Adrenal gland (tissue), 12 donors: ENCODE results near the gene TBXAS1. TPM values are rescaled to one million over a fixed set of nuclear protein-coding genes. Genes with fewer than 3 reads are reported as not detected.
"Not testable (repeated sequence)": the region's sequence is repeated elsewhere in the genome, so short reads cannot be mapped to it uniquely, and the experiment has no call there.

Experiments
- DNase-seq, 7 donors: peaks; one replicate each; pipeline ENCODE4 v3.0.0-alpha.2; 2019 to 2020
- H3K27ac ChIP-seq, 5 donors: fragments of 200-600 bp; sonication (generic) in 4 of 5; 1 replicate in 3 of 5; 2 replicates in 2 of 5; pipeline versions ENCODE4 v1.5.1 to v1.8.0; 2016 to 2020; ENCODE audit warnings: mild to moderate bottlenecking in 1 of 5
- H3K27me3 ChIP-seq: fragments of 200-600 bp; 2 replicates; pipeline ENCODE4 v1.8.0; 2021
- H3K36me3 ChIP-seq, 2 donors: fragments of 200-600 bp; replicated peaks in 1 of 2; 1 replicate in 1 of 2; 2 replicates in 1 of 2; pipeline versions ENCODE4 v1.5.1 to v1.8.0; 2018 to 2022
- H3K4me1 ChIP-seq, 2 donors: fragments of 200-600 bp; replicated peaks in 1 of 2; 1 replicate in 1 of 2; 2 replicates in 1 of 2; pipeline versions ENCODE4 v1.5.1 to v1.8.0; 2018 to 2021
- H3K4me3 ChIP-seq, 4 donors: fragments of 200-600 bp; sonication (generic) in 3 of 4; one replicate each; pipeline ENCODE4 v1.5.1; 2016 to 2018
- H3K9me3 ChIP-seq, 3 donors: fragments of 200-600 bp; sonication (generic) in 1 of 3; replicated peaks in 1 of 3; 1 replicate in 2 of 3; 2 replicates in 1 of 3; pipeline versions ENCODE4 v1.5.1 to v1.8.0; 2016 to 2021
- POLR2A ChIP-seq, 2 donors: fragments of 450-650 bp; IDR thresholded peaks; one replicate each; pipeline ENCODE4 v1.6.1; 2017; ENCODE audit warnings: antibody characterized with exemption in 2 of 2, mild to moderate bottlenecking in 2 of 2, moderate library complexity in 1 of 2
- WGBS, 4 donors: extraction: QIAGEN DNeasy Blood & Tissue Kit in 2 of 4; methylation state at CpG; one replicate each; pipeline versions ENCODE4 v1.1.5 to v1.1.7; 2013 to 2017; 5-methylcytosine and 5-hydroxymethylcytosine counted together
- intact Hi-C, 2 donors: fragments of 100-400 bp; cut with DNase I; formaldehyde crosslinking; loops; one replicate each; pipeline versions ENCODE4 v1.14.1 to v1.15.0; 2022 to 2023
- polyA plus RNA-seq, 3 donors: library from polyadenylated mRNA; stranded (reverse); fragments of 200-250 nt in 2 of 3; fragments of 350-450 nt in 1 of 3; fragmentation: Illumina TruSeq in 1 of 3; extraction: RNeasy Lipid Tissue Mini Kit (QIAGEN cat#74804) in 1 of 3; gene quantifications; one replicate each; pipeline ENCODE4 v1.2.3, GENCODE V29; 2013 to 2014
- total RNA-seq, 9 donors: library from RNA; depleted of rRNA in 4 of 9; stranded (reverse); fragments of >200 nt in 4 of 9; fragments of 120-200 nt in 1 of 9; fragmentation: NEBNext Ultra II Directional in 1 of 9; extraction: Animal tissue kit (Norgen Biotek cat#: 25700) in 1 of 9; gene quantifications; one replicate each; pipeline versions ENCODE4 v1.1.0 to v1.2.4, GENCODE V29; 2013 to 2023
- TF ChIP-seq, protein P1 (sequence below), 6 experiments: fragments of 450-650 bp in 4 of 6; fragments of 200-600 bp in 2 of 6; sonication (generic) in 1 of 6; IDR thresholded peaks; 1 replicate in 5 of 6; 2 replicates in 1 of 6; pipeline versions ENCODE4 v1.5.1 to v1.8.0; 2016 to 2021; ENCODE audit warnings: antibody characterized with exemption in 6 of 6, mild to moderate bottlenecking in 2 of 6, moderate library complexity in 1 of 6
- donor health status: healthy with polysubstance abuse.
- donor health status: Bipolar disorder and iron deficiency.
- donor health status: DM: yes; HTN: yes; CAD: no.
- donor health status: DM: no; HTN: no; CAD: no.
- donor health status: DM: no; HTN: no; CAD: no.
- donor health status: DM: yes; HTN: yes; CAD: no.

The TBXAS1 gene
- total and polyA plus RNA-seq, 12 donors, result 9.0 to 87.0 (median 27.3) TPM

- no peak for DNase-seq
- Histone ChIP-seq H3K9me3 (no peaks in the 10 kb centered on the region), H3K4me1 (no peaks in the 10 kb centered on the region)
These were observed 94.0 kb downstream of the TBXAS1 start for GRCh38 chr7:139923090-139923489.

DNA sequence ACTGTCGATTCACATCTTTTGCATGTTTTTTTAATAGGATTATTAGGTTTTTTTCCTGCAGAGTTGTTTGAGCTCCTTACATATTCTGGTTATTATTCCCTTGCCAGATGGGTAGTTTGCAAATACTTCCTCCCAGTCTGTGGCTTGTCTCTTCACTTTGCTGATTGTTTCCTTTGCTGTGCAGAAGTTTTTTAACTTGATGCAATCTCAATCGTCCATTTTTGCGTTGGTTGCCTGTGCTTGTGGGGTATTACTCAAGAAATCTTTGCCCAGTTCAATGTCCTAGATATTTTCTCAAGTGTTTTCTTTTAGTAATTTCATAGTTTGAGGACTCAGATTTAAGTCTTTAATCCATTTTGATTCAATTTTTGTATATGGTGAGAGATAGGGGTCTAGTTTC is 95.4 kb downstream of the TBXAS1 start:
- Histone ChIP-seq H3K9me3 (no peaks in the 10 kb centered on the region), H3K27ac (no peak overlapping the region), H3K4me1 (no peaks in the 10 kb centered on the region), H3K27me3 (no peaks in the 10 kb centered on the region), H3K36me3 (no peaks in the 10 kb centered on the region), H3K4me3 (no peak overlapping the region)
- TF ChIP-seq, protein P1, sequence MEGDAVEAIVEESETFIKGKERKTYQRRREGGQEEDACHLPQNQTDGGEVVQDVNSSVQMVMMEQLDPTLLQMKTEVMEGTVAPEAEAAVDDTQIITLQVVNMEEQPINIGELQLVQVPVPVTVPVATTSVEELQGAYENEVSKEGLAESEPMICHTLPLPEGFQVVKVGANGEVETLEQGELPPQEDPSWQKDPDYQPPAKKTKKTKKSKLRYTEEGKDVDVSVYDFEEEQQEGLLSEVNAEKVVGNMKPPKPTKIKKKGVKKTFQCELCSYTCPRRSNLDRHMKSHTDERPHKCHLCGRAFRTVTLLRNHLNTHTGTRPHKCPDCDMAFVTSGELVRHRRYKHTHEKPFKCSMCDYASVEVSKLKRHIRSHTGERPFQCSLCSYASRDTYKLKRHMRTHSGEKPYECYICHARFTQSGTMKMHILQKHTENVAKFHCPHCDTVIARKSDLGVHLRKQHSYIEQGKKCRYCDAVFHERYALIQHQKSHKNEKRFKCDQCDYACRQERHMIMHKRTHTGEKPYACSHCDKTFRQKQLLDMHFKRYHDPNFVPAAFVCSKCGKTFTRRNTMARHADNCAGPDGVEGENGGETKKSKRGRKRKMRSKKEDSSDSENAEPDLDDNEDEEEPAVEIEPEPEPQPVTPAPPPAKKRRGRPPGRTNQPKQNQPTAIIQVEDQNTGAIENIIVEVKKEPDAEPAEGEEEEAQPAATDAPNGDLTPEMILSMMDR (IDR thresholded peaks at IDR 0.05), result no peak
- TF ChIP-seq POLR2A (IDR thresholded peaks at IDR 0.05), result no peak
- intact Hi-C loops, result no loop called here
- WGBS, 4 donors, result 69 to 84% (median 73%) methylated on average over 3 of the region's 3 CpGs
- DNase-seq, result no peak

More at GRCh38 chr7:139923090-139923489, 94.0 kb downstream of the TBXAS1 start:
- Histone ChIP-seq H3K27me3 (no peaks in the 10 kb centered on the region), H3K36me3 (no peaks in the 10 kb centered on the region), H3K4me3 (no peak overlapping the region), H3K27ac (no peak overlapping the region)
- intact Hi-C loops, result no loop called here
- 82 to 93% (median 86%) methylated on average over 7 of the region's 7 CpGs for WGBS, 4 donors
- TF ChIP-seq, protein P1 (IDR thresholded peaks at IDR 0.05), result no peak

DNA sequence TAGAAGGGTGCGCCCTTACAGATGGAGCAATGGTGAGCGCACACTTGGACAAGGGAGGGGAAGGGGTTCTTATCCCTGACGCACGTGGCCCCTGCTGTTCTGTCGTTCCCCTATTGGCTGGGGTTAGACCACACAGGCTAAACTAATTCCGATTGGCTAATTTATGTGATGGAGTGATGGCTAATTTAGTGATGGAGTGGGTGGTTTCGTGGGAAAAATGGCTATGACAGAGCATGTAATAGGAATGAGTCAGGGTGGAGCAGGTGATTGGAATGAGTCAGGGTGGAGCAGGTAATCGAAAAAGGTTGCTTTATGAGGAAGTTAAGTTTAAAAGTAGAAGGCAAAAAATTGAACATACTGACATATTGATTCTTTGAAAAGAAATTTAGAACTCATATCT is 100.2 kb downstream of the TBXAS1 start:
- H3K4me1 ChIP-seq, intact Hi-C loops, H3K4me3 ChIP-seq, H3K9me3 ChIP-seq, H3K36me3 ChIP-seq, H3K27ac ChIP-seq, DNase-seq, H3K27me3 ChIP-seq: not testable (repeated sequence)
- 80 to 91% (median 85%) methylated on average over 8 of the region's 8 CpGs for WGBS, 4 donors

- Histone ChIP-seq H3K4me1 (no peaks in the 10 kb centered on the region), H3K36me3 (no peaks in the 10 kb centered on the region), H3K27ac (no peak overlapping the region), H3K4me3 (no peak overlapping the region), H3K27me3 (no peaks in the 10 kb centered on the region), H3K9me3 (no peaks in the 10 kb centered on the region)
- intact Hi-C loops, result no loop called here
- WGBS, 4 donors, result 90 to 95% (median 91%) methylated on average over 6 of the region's 6 CpGs
- TF ChIP-seq POLR2A (IDR thresholded peaks at IDR 0.05), result no peak
- TF ChIP-seq, protein P1 (IDR thresholded peaks at IDR 0.05), result no peak
- no peak for DNase-seq
These were observed 101.4 kb downstream of the TBXAS1 start for GRCh38 chr7:139930286-139930965.
